ENCODE results near the gene PGS1.

Gene PGS1

DNA sequence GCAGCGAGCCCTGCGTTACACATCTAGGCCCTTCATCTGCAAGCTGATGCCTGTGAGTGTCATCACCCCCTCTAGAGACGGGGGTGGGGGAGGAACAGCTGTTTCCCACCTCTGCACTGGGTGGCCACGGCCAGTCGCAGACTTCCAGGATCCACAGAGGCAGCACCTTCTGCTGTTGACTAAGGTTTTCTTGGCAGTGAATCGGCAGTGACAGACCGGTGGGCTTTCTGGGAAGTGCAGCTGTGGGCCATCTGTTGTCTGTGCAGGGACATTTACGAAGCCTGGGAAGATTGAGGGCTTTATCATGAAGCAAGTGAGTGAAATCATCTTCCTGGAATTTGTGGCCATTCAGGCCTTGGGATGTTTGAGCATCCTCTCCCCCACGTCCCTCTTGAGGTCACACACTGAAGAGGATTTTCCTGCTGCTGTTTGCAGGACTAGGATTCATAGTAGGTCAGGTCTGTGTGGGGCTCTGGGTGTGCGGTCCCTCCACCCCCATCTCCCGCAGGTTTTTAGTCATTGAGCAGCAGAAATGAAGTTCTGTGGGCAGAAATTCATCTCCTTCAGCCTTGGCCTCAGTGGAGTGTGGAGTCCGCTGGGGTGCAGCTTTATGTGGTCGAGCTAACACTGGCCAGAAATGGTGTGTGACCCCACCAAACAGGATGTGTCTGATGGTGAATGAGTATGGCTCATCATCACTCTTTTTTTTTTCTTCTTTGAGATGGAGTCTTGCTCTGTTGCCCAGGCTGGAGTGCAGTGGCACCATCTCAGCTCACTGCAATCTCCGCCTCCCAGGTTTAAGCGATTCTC, 12.0 kb downstream of the PGS1 start:
- no peak for DNase-seq

GRCh38 chr17:78391051-78391431, 12.6 kb downstream of the PGS1 start:
- no peak for DNase-seq

DNA sequence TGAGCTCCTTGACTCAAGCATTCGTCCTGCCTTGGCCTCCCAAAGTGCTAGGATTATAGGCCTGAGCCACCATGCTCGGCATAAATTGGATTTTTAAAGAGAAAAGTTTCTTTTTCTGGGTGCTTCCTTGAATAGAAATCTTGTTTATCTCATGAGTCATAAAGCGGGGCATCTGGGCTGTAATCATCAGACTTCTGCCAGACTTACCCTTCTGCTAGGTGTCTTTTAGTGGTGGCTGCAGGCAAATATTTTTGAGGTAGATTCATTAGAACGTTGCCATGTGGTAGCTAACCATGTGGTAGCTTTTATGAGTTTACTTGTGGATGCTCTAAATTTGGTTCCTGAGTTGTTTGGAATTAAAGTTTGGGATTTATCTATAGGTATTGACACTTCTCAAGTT, 13.4 kb downstream of the PGS1 start:
- no peak for DNase-seq

GRCh38 chr17:78392295-78392694, 13.8 kb downstream of the PGS1 start:
- no peak for DNase-seq

DNA sequence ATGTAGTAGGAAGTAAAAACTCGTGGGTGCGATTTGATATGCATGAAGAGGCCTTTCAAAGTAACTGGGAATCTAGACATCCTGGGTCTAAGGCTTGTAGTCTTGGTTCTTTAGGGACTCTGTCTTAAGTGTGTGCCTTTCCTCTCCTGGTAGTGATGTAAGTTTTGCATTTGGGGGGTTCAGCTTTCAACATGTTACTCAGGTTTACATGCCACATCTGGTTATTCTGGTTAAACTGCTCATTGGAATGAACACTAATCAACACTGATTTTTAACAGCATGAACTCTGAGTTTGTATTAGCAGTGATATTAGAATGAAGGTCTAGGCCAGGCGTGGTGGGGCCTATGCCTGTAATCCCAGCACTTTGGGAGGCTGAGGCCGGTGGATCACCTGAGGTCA, 15.1 kb downstream of the PGS1 start:
- DNase-seq = no peak

GRCh38 chr17:78394209-78394608, 15.8 kb downstream of the PGS1 start:
- DNase-seq = no peak

DNA sequence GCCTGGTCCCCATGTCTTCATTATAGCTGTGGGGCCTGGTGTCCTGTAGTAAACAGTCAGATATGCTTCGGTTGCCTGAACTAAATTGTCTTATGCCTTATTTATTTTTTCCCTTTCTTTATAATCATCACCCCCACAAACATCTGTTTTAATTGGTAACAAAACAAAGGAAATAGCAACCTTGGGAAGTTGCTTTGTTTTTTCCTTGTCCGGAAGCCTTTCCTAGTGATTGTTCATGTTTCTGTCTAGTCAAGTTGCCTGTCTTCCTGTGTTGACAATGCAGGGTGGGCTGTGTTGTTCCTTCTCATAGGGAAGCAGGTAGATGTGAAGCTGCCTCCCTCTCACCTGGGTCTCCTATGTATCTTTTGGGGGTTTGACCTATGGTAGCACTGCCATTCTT, 16.7 kb downstream of the PGS1 start:
- no peak for DNase-seq

- no peak for DNase-seq
Observed at GRCh38 chr17:78396441-78397337, 18.2 kb downstream of the PGS1 start.

DNA sequence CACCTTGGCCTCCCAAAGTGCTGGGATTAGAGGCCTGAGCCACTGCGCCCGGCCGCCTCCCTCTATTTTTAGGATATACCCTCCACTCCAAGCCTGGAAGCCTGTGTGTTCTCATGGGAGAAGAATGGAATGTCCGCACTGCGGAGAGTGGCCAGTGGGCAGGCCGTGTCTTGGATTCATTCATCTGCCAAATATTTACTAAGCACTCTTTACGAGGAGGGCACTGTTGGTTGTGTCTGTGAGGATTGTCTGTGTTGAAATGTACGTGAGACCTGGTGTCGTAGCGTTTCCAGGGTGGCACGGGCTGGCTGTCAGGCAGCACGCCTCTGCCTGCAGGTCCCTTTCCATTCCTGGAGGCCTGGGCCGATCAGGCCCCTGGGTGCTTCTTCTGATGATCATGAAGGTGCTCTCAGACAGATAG, 19.2 kb downstream of the PGS1 start:
- no peak for DNase-seq

- DNase-seq = no peak
Observed at GRCh38 chr17:78398390-78398789, 19.9 kb downstream of the PGS1 start.

- no peak for DNase-seq
Observed at GRCh38 chr17:78399028-78399692, 20.7 kb downstream of the PGS1 start.

DNA sequence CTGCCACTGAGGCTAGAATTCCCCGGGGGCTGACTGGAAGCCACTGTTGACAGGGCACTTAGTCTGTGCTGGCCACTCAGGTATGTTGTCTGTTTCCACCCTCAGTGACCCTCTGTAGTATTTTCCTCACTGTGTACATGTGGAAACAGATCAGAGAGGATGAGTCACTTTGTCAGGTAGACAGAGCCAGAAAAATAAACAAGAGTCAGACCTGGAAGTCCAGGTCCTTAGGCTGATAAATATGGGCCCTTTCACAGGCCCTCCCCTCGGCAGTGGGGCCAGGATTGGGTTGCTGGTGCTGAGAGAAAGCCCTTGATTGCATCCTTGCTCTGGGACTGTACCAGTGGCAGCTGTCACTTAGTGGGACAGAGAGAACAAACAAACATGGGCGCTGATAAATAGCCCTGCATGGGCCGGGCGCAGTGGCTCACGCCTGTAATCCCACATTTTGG, 21.3 kb downstream of the PGS1 start:
- no peak for DNase-seq

DNA sequence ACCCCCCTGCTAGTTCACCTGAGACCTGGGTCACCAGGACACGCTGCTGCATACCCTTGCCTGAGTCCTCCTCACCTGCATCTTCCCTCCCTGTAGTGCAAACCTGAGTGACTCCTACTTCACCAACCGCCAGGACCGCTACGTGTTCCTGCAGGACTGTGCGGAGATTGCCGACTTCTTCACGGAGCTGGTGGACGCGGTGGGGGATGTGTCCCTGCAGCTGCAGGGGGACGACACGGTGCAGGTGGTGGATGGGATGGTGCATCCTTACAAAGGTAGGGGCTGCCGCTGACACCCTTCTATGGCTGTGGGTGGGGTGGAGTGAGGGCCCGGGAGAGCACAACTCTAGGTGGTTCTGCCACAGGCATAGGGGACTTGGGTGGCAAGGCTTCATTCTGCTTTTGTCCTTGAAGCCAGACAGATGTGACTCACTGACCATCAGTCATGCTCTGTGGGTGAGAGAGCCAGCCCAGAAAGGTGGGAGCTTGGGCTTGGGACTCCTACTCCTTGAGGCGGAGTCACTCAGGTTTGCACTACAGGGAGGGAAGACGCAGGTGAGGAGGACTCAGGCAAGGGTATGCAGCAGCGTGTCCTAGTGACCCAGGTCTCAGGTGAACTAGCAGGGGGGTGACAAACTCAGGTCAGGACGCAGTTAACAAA, 22.3 kb downstream of the PGS1 start:
- no peak for DNase-seq

GRCh38 chr17:78401246-78401645, 22.8 kb downstream of the PGS1 start:
- DNase-seq = no peak

DNA sequence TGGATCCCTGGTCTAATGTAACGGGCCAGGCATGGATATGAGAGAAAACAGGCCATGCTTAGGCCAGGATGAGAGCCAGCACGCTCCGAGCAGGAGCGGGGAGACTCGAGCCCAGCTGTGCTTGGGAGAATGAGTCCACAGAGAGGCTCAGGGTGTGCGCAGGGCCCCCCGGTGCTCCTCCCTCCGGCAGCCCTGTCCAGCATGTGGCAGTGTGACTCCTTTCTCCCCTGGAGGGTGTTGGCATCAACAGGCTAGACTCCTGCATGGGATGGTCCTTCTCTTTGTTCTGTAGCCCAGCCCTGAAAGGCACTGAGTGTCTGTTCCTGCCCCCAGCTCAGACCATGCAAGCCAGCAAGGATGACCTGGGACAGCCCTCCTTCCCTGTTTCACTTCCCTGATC, 23.4 kb downstream of the PGS1 start:
- DNase-seq = peak; percentile 31

- DNase-seq = no peak
Observed at GRCh38 chr17:78403822-78404221, 25.4 kb downstream of the PGS1 start.

- no peak for DNase-seq
Observed at GRCh38 chr17:78406396-78406795, 27.9 kb downstream of the PGS1 start.

- no peak for DNase-seq
Observed at GRCh38 chr17:78406920-78407319, 28.5 kb downstream of the PGS1 start.

DNA sequence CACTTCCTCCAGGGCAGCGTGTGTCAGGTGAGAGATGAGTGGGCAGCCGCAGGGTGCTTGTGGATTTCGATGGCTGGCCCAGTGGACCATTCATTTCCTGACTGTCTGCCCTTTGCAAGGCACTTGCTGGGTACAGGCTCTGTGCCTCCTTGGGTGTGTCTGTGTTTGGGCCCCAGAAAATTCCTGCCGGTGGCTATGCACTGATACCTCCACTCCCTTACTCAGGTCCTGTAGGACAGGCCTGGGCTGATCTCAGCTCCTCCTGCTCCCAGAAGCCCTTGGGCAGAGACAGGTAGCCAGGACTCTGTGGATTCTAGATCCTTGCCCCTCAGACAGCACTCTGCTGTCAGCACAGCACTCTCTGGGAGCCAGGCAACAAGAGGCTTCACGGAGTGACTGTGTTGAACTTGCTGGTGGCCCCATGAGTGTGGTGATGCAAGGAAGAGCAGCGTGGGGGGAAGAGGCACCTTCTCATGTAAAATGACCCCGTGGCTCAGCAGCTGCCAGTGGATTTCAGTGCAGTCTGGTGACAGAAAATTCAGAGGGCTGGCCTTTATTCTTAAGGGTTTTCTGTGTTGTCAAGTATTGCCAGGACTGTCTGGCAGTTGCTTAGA, 29.0 kb downstream of the PGS1 start:
- DNase-seq = peak; percentile 60

DNA sequence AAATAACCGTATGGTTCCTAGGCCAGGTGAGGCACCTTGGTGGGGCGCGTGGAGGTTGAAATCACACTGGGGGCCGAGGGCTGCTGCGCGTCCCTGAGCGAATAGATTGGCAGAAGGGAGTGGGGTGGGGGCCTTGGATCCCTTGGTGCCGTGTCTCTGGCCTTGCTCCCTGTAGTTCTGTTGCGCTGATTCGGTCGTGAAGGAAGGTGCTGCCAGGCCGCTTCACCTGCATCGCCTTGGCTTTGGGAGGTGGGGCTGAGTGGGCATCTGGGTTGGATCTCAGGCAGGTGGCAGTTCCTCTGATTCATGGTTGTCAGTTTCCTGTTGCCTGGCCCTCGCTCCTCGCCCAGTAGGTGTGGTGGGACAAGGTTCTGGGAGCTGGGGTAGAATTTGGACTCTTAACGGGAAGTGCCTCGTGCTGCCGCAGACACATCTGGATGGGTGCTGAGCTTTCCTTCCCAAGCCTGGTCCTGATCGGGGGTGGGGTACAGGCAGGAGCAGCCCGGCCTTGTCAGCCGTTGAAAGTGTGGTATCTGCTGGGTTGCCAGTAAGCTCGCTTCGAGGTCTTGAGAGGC, 30.1 kb downstream of the PGS1 start:
- DNase-seq = no peak

DNA sequence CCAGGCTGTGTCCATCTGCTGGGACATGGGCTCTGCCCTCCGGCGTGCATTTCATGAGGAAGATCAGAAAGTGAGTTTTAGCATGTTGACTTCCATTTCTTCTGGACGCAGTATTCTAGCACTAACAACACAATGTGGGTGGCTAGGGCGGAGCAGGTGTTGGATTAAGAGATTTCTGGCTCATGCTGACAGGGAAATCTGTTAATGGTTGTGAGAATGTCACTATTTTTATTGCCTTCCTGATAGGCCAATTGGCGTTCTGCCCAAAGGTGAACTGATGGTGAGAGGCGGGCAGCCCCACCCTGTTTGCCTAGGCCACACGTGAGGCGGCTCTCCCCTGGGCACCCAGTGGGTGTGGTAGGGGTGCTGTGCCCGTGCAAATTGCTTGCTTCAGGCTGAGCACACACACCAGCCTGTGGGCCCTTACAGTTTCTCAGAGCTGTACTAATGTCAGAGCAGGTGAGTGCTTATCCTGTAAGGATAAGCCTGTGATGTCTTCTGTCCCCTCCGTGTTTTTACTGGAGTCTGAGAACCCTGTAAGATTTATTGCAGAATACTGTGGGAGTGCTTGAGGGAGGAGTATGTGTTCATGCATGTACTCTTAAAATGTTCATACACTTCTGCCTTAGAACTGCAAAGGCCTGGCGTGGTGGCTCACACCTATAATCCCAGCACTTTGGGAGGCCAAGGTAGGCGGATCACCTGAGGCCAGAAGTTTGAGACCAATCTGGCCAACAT, 30.9 kb downstream of the PGS1 start:
- DNase-seq = no peak

Measured in inflammatory macrophage treated with lipopolysaccharide for 4 hours (primary cell).